Activated CD8-positive, alpha-beta T cell treated with anti-CD3 and anti-CD28 coated beads for 36 hours (primary cell): ENCODE measurements around the gene PRKD1. TPM values are rescaled to one million over a fixed set of nuclear protein-coding genes. Genes with fewer than 3 reads are reported as not detected.

Experiments used
- ATAC-seq: fragments of 200-7000 bp; cut with Tn5 transposase; one replicate; pipeline ENCODE4 v1.10.0; 2021; ENCODE audit warnings: mild to moderate bottlenecking, moderate library complexity
- CTCF ChIA-PET: fragments of 350-600 bp; sonication (Branson Sonifier 250); formaldehyde crosslinking; loops from one replicate; lab custom pipeline; 2021; ENCODE audit warnings: antibody characterized with exemption; lab: Charles Lee
- POLR2A ChIA-PET: fragments of 350-600 bp; sonication (Branson Sonifier 250); formaldehyde crosslinking; loops from one replicate; lab custom pipeline; 2021; ENCODE audit warnings: antibody characterized with exemption; lab: Charles Lee
- DNase-seq: peaks from one replicate; pipeline ENCODE4 v3.0.0-alpha.2; 2020
- H3K27ac Mint-ChIP-seq: one replicate; pipeline ENCODE4 v1.8.0; 2021; ENCODE audit warnings: mild to moderate bottlenecking, mixed read lengths
- H3K27me3 Mint-ChIP-seq: one replicate; pipeline ENCODE4 v1.8.0; 2021; ENCODE audit warnings: mixed read lengths
- H3K36me3 Mint-ChIP-seq: one replicate; pipeline ENCODE4 v1.8.0; 2021; ENCODE audit warnings: low read depth, mixed read lengths
- H3K4me1 Mint-ChIP-seq: one replicate; pipeline ENCODE4 v1.8.0; 2021; ENCODE audit warnings: low read depth, mixed read lengths
- H3K4me3 Mint-ChIP-seq: one replicate; pipeline ENCODE4 v1.8.0; 2021; ENCODE audit warnings: mild to moderate bottlenecking, moderate library complexity, mixed read lengths
- H3K9me3 Mint-ChIP-seq: one replicate; pipeline ENCODE4 v1.8.0; 2021; ENCODE audit warnings: mixed read lengths
- intact Hi-C: fragments of 100-400 bp; cut with micrococcal nuclease; formaldehyde crosslinking; loops from one replicate; pipeline ENCODE4 v1.10.0; 2022
- total RNA-seq, 2 experiments: library from RNA; stranded (reverse); gene quantifications; one replicate each; pipeline ENCODE4 v1.2.3, GENCODE V29; 2021
- TF ChIP-seq, protein P1 (sequence below): fragments of 200-600 bp; IDR thresholded peaks from one replicate; pipeline ENCODE4 v1.8.0; 2022; ENCODE audit warnings: antibody characterized with exemption, mild to moderate bottlenecking

PRKD1 gene
- total RNA-seq, 2 experiments from 2014 or later, result not detected

DNA sequence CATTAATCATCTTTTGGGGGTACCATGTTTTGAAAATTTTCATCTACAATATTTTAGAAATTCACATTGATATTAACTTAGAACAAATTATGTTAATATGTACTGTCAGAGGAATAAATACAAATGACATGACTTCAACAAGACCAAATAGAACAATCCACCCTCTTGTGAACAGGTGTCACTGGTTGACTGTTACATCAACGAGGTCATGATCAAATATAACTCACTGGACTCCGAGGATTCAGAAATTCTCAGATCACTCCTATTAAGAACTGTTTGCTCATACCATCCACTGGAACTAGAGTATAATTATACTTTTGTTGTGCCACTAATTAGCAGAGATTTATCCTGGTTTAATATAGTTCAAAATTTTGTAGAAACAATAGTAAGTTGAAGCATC is 318.8 kb downstream of the PRKD1 start:
- no peaks in the 10 kb centered on the region for H3K27me3 Mint-ChIP-seq
- intact Hi-C loops, result no loop called here
- H3K4me1 Mint-ChIP-seq, result no peaks in the 10 kb centered on the region
- ATAC-seq (no peak), DNase-seq (no peak)
- no peaks in the 10 kb centered on the region for H3K36me3 Mint-ChIP-seq
- no peak overlapping the region for H3K27ac Mint-ChIP-seq
- no peak overlapping the region for H3K4me3 Mint-ChIP-seq
- TF ChIP-seq, protein P1, sequence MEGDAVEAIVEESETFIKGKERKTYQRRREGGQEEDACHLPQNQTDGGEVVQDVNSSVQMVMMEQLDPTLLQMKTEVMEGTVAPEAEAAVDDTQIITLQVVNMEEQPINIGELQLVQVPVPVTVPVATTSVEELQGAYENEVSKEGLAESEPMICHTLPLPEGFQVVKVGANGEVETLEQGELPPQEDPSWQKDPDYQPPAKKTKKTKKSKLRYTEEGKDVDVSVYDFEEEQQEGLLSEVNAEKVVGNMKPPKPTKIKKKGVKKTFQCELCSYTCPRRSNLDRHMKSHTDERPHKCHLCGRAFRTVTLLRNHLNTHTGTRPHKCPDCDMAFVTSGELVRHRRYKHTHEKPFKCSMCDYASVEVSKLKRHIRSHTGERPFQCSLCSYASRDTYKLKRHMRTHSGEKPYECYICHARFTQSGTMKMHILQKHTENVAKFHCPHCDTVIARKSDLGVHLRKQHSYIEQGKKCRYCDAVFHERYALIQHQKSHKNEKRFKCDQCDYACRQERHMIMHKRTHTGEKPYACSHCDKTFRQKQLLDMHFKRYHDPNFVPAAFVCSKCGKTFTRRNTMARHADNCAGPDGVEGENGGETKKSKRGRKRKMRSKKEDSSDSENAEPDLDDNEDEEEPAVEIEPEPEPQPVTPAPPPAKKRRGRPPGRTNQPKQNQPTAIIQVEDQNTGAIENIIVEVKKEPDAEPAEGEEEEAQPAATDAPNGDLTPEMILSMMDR, result no peak
- ChIA-PET CTCF (no interaction called here), POLR2A (no interaction called here)
- H3K9me3 Mint-ChIP-seq, result peaks cover 9% of the 10 kb centered on the region

DNA sequence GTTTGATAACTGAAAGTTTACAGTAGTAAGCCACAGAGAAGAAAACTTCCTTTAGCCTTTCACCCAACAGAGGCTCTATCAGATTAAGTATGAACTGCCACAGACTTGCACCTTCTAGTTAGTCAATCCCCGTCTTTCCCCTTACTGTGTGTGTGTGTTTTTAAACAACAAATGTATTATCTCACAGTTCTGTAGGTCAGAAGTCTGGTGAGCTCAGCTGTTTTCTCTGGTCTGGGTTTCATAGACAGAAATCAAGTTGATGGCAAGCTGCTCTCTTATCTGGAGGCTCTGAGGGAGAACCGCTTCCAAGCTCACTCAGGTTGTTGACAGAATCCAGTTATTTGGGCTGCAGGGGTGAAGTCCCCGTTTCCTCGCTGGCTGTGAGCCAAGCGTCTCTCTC is 320.5 kb downstream of the PRKD1 start:
- H3K4me1 Mint-ChIP-seq, result no peaks in the 10 kb centered on the region
- H3K36me3 Mint-ChIP-seq, result no peaks in the 10 kb centered on the region
- ChIA-PET POLR2A (no interaction called here), CTCF (no interaction called here)
- H3K4me3 Mint-ChIP-seq, result no peak overlapping the region
- TF ChIP-seq, protein P1, result no peak
- no peaks in the 10 kb centered on the region for H3K27me3 Mint-ChIP-seq
- intact Hi-C loops, result no loop called here
- H3K27ac Mint-ChIP-seq, result no peak overlapping the region
- DNase-seq (no peak), ATAC-seq (no peak)
- peaks cover 10% of the 10 kb centered on the region for H3K9me3 Mint-ChIP-seq

DNA sequence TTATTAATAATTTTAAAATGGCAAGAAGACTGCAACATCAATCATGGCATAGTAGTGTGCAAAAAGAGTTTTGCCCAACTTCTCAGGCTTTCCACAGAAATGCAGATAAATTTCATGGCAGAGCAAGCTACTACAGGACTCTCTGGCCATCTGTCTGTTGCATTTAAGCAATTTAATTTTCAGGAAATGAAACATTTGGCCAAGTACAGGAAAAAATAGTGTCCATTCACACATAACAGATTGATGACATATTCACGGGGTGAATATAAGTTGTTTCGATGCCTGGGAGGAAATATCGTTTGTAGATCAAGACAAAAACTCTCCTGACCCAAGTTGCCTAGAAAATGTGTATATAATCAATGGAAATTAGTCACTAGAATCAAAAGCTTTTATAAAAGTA is 324.0 kb downstream of the PRKD1 start:
- Mint-ChIP-seq H3K27me3 (no peaks in the 10 kb centered on the region), H3K27ac (no peak overlapping the region), H3K9me3 (peaks cover 11% of the 10 kb centered on the region), H3K4me1 (no peaks in the 10 kb centered on the region), H3K4me3 (no peak overlapping the region), H3K36me3 (no peaks in the 10 kb centered on the region)
- CTCF ChIA-PET, result no interaction called here
- no peak for ATAC-seq
- POLR2A ChIA-PET, result no interaction called here
- TF ChIP-seq, protein P1, result no peak
- intact Hi-C loops, result no loop called here
- no peak for DNase-seq

DNA sequence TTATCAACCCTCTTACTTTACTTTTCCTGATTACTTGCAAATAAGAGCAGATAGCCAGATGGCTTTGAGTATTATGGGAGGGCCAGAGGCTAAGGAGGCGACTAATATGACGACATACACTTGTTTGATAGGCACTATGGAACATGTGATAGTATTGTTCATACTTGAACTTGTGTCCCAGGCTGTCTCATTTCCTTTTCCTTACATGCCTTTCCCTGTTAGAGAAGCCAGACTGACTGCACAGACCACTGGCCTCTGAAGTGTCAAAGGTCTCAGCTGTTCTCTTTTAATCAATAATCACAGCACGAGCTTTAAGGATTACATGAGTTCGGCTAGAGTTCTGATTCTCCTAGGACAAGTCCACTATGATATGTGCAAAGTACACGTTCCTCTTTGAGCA is 326.0 kb downstream of the PRKD1 start:
- TF ChIP-seq, protein P1, result no peak
- CTCF ChIA-PET, result no interaction called here

DNA sequence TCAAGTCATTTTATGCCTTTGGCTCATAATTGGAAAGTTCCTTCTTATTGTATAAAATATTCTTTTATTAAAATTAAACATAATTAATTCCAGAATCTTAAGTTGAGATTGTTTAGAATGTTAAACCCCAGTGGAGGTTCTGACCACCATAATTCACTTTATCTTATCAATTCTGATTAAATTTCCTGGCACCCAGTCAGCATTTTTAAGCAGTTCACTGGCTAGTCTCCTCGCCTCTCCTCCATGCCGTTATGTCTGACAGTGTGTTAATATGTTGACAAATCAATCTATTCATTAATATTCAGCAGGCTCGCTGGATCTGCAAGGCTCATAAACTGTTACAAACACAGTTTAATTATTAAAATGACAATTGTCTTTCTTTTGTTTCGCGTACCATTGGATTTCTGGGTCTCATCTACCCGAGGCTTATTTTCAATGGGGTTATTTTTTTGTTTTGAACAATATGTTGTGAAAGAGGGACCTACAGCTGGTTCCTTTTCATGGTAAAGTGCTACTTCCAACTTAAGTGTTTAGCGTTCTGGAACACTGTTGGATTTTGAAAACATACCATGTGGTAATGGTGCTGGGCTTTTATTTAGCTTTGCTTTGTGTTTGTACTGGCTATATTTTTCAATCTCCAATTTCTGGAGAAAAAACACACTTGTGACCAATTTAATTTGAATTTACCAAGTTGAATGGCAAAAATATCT is 339.7 kb downstream of the PRKD1 start:
- TF ChIP-seq, protein P1, result no peak
- Mint-ChIP-seq H3K27me3 (no peaks in the 10 kb centered on the region), H3K27ac (no peak overlapping the region), H3K36me3 (no peaks in the 10 kb centered on the region), H3K4me1 (no peaks in the 10 kb centered on the region), H3K4me3 (no peak overlapping the region), H3K9me3 (peaks cover 4% of the 10 kb centered on the region)
- ATAC-seq (no peak), DNase-seq (no peak)
- intact Hi-C loops, result no loop called here
- POLR2A ChIA-PET, result no interaction called here
- CTCF ChIA-PET, result no interaction called here

More for the DNA sequence above, 326.0 kb downstream of the PRKD1 start:
- Mint-ChIP-seq H3K4me1 (no peaks in the 10 kb centered on the region), H3K27me3 (no peaks in the 10 kb centered on the region), H3K36me3 (no peaks in the 10 kb centered on the region), H3K9me3 (peaks cover 13% of the 10 kb centered on the region), H3K27ac (no peak overlapping the region), H3K4me3 (no peak overlapping the region)
- no peak for DNase-seq
- no peak for ATAC-seq
- POLR2A ChIA-PET, result no interaction called here
- intact Hi-C loops, result no loop called here
